HepG2 (cell line): ENCODE measurements around the gene MAB21L4. TPM values are rescaled to one million over a fixed set of nuclear protein-coding genes. Genes with fewer than 3 reads are reported as not detected.

ENCODE experiments used
- CEBPG ChIP-seq: IDR thresholded peaks from 2 replicates; pipeline ENCODE4 v1.6.1; 2016
- FOSL2 ChIP-seq: sonication (generic); formaldehyde crosslinking; IDR thresholded peaks from 2 replicates; pipeline ENCODE4 v1.4.0; 2020; ENCODE audit warnings: missing genetic modification reagents
- GFI1 ChIP-seq: sonication (generic); formaldehyde crosslinking; IDR thresholded peaks from 2 replicates; pipeline ENCODE4 v1.5.0; 2020; ENCODE audit warnings: missing genetic modification reagents, mild to moderate bottlenecking, borderline replicate concordance
- GMEB1 ChIP-seq: sonication (generic); formaldehyde crosslinking; IDR thresholded peaks from 2 replicates; pipeline ENCODE4 v1.5.1; 2020; ENCODE audit warnings: missing genetic modification reagents, mild to moderate bottlenecking, borderline replicate concordance
- GTF2F1 ChIP-seq: fragments of 150-350 bp; IDR thresholded peaks from 2 replicates; pipeline ENCODE4 v1.6.1; 2014; ENCODE audit warnings: low read length
- KLF6 ChIP-seq: IDR thresholded peaks from 2 replicates; pipeline ENCODE4 v1.8.0; 2016; ENCODE audit warnings: missing biosample characterization, missing genetic modification reagents
- MZF1 ChIP-seq: sonication (generic); formaldehyde crosslinking; IDR thresholded peaks from 2 replicates; pipeline ENCODE4 v1.8.1; 2023; ENCODE audit warnings: mild to moderate bottlenecking, missing genetic modification reagents, borderline replicate concordance
- NFATC3 ChIP-seq: sonication (generic); formaldehyde crosslinking; IDR thresholded peaks from 2 replicates; pipeline ENCODE4 v1.5.1; 2020; ENCODE audit warnings: mild to moderate bottlenecking, missing genetic modification reagents
- NFE2 ChIP-seq: sonication (generic); formaldehyde crosslinking; IDR thresholded peaks from 2 replicates; pipeline ENCODE4 v1.4.0; 2020; ENCODE audit warnings: missing genetic modification reagents
- NR2F6 ChIP-seq, 2 experiments: IDR thresholded peaks; 2 replicates each; pipeline ENCODE4 v1.6.1; 2016; ENCODE audit warnings: antibody characterized with exemption in 1 of 2, mild to moderate bottlenecking in 1 of 2
- PHF21A ChIP-seq: sonication (generic); formaldehyde crosslinking; IDR thresholded peaks from 2 replicates; pipeline ENCODE4 v1.5.0; 2020; ENCODE audit warnings: mild to moderate bottlenecking, missing genetic modification reagents
- POLR2AphosphoS2 ChIP-seq: IDR thresholded peaks from 2 replicates; pipeline ENCODE4 v1.6.1; 2011; ENCODE audit warnings: low read depth, low read length, improper control_type of control experiment
- PREB ChIP-seq: sonication (generic); formaldehyde crosslinking; IDR thresholded peaks from 2 replicates; pipeline ENCODE4 v1.4.0; 2020; ENCODE audit warnings: missing genetic modification reagents
- SETDB1 ChIP-seq: sonication (generic); formaldehyde crosslinking; IDR thresholded peaks from 2 replicates; pipeline ENCODE4 v1.5.1; 2020; ENCODE audit warnings: missing genetic modification reagents, mild to moderate bottlenecking, borderline replicate concordance
- TARDBP ChIP-seq: sonication (generic); formaldehyde crosslinking; IDR thresholded peaks from 2 replicates; pipeline ENCODE4 v1.8.0; 2022; ENCODE audit warnings: mild to moderate bottlenecking, missing genetic modification reagents
- TBX3 ChIP-seq: fragments of 450-650 bp; IDR thresholded peaks from 2 replicates; pipeline ENCODE4 v1.6.1; 2017; ENCODE audit warnings: antibody characterized with exemption, mild to moderate bottlenecking, inconsistent platforms, borderline replicate concordance
- ZKSCAN1 ChIP-seq: fragments of 150-350 bp; IDR thresholded peaks from 2 replicates; pipeline ENCODE4 v1.6.1; 2014; ENCODE audit warnings: low read length
- ZMYM4 ChIP-seq: sonication (generic); formaldehyde crosslinking; IDR thresholded peaks from 2 replicates; pipeline ENCODE4 v1.8.1; 2023; ENCODE audit warnings: mild to moderate bottlenecking, missing genetic modification reagents
- ZNF382 ChIP-seq: sonication (generic); formaldehyde crosslinking; IDR thresholded peaks from 2 replicates; pipeline ENCODE4 v1.5.0; 2020; ENCODE audit warnings: missing genetic modification reagents, mild to moderate bottlenecking, borderline replicate concordance
- ZNF557 ChIP-seq: sonication (generic); formaldehyde crosslinking; IDR thresholded peaks from 2 replicates; pipeline ENCODE4 v1.4.0; 2020; ENCODE audit warnings: missing genetic modification reagents
- ZNF562 ChIP-seq: sonication (generic); formaldehyde crosslinking; IDR thresholded peaks from 2 replicates; pipeline ENCODE4 v1.8.0; 2022; ENCODE audit warnings: missing genetic modification reagents, borderline replicate concordance
- ZNF564 ChIP-seq: sonication (generic); formaldehyde crosslinking; IDR thresholded peaks from 2 replicates; pipeline ENCODE4 v1.8.1; 2023; ENCODE audit warnings: mild to moderate bottlenecking, missing genetic modification reagents
- ZNF629 ChIP-seq: sonication (generic); formaldehyde crosslinking; conservative IDR thresholded peaks from 2 replicates; pipeline ENCODE4 v1.5.0; 2020; ENCODE audit warnings: missing genetic modification reagents
- polyA plus RNA-seq, 8 experiments: library from polyadenylated mRNA; depleted of rRNA in 3 of 8; stranded (reverse) in 7 of 8; unstranded in 1 of 8; fragments of >200 nt; fragmentation: Illumina TruSeq in 4 of 8; extraction: Trizol in 4 of 8; gene quantifications; 2 replicates each; pipeline versions ENCODE4 v1.2.1 to v1.2.3, GENCODE V29; 2011 to 2016; ENCODE audit warnings: low read depth in 4 of 8, missing spikeins in 1 of 8, mixed read lengths in 1 of 8; ENCODE audit not compliant: insufficient read depth in 1 of 8
- total RNA-seq, 5 experiments: library from RNA; depleted of rRNA; stranded (reverse); fragments of >200 nt; fragmentation: Illumina TruSeq; extraction: Trizol; gene quantifications; 2 replicates each; pipeline ENCODE4 v1.2.3, GENCODE V29; 2016; ENCODE audit warnings: low read depth in 1 of 5
- TF ChIP-seq, protein P1 (sequence below): sonication (generic); formaldehyde crosslinking; conservative IDR thresholded peaks from 2 replicates; pipeline ENCODE4 v1.4.0; 2020; ENCODE audit warnings: missing genetic modification reagents
- TF ChIP-seq, protein P2 (sequence below): IDR thresholded peaks from 2 replicates; pipeline ENCODE4 v1.6.1; 2016; ENCODE audit warnings: low read depth, control low read depth

MAB21L4 gene
- total and polyA plus RNA-seq, 2 of the 13 experiments (the other 11 are each of a cell fraction or from before 2014, with no cell fraction given), result 3.0 to 14.0 TPM

DNA sequence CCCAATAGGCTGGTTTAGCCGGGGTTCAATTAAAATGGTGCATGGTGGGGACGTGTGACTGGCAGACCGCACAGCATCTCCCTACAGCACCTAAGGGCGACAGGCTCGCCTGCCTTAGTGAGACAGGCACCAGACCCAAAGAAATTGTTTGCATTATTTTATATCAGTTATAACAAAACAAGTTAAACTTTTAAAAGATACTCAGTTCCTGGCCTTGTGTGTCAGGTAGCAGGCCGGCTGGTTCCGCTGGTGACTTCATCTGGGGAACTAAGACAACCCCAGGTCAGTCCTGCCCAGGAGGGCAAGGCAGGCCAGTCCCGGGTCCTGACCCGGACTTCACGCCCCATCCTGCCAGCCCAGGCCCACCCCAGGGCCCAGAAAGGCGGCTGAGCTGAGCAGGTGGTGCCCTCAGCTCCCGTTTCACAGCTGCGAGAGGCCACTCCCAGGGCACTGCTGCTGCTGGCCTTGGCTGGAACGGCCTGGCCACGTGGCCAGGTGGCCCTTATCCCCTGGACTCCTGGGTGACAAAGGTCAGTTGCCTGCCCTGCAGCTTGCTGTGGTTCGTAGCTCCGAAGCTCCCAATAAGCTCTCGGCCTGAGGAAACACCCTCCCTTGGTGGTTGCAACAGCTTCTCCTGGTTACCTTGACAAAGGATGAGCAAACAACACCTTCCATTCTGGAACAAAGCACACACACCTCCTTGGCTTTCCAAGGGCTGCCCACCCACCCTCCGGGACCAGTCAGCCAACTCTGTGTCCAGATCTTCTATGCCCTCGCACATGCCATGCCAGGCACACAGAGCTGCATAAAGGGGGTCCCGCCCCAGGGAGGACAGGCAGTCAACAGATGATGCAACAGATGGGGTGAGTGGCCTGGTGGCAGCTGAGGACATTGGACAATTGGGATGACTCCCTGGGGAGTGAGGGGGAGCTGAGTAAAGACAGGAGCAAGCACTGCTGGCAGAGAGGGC is 38.6 kb downstream of the MAB21L4 start (continued):
- TF ChIP-seq PREB, result no peak
- TF ChIP-seq, protein P1, sequence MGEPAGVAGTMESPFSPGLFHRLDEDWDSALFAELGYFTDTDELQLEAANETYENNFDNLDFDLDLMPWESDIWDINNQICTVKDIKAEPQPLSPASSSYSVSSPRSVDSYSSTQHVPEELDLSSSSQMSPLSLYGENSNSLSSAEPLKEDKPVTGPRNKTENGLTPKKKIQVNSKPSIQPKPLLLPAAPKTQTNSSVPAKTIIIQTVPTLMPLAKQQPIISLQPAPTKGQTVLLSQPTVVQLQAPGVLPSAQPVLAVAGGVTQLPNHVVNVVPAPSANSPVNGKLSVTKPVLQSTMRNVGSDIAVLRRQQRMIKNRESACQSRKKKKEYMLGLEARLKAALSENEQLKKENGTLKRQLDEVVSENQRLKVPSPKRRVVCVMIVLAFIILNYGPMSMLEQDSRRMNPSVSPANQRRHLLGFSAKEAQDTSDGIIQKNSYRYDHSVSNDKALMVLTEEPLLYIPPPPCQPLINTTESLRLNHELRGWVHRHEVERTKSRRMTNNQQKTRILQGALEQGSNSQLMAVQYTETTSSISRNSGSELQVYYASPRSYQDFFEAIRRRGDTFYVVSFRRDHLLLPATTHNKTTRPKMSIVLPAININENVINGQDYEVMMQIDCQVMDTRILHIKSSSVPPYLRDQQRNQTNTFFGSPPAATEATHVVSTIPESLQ (CRISPR knock-in tag), result no peak
- TF ChIP-seq ZNF629 (CRISPR knock-in tag), result peak; percentile 73
- peak; percentile 91; the same call in 1 of the 2 replicates for TF ChIP-seq ZNF557 (CRISPR knock-in tag)
- TF ChIP-seq, protein P2, sequence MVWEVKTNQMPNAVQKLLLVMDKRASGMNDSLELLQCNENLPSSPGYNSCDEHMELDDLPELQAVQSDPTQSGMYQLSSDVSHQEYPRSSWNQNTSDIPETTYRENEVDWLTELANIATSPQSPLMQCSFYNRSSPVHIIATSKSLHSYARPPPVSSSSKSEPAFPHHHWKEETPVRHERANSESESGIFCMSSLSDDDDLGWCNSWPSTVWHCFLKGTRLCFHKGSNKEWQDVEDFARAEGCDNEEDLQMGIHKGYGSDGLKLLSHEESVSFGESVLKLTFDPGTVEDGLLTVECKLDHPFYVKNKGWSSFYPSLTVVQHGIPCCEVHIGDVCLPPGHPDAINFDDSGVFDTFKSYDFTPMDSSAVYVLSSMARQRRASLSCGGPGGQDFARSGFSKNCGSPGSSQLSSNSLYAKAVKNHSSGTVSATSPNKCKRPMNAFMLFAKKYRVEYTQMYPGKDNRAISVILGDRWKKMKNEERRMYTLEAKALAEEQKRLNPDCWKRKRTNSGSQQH (CRISPR knock-in tag), result peak; percentile 96
- TF ChIP-seq TBX3, result peak; percentile 89; the same call in 1 of the 2 replicates
- peak; percentile 98 for TF ChIP-seq MZF1 (CRISPR knock-in tag)
- TF ChIP-seq SETDB1 (CRISPR knock-in tag), result peak; percentile 60; the same call in 1 of the 2 replicates
- TF ChIP-seq POLR2AphosphoS2, result no peak
- TF ChIP-seq PHF21A, result peak; percentile 99
- peak; percentile 97 for TF ChIP-seq CEBPG (CRISPR knock-in tag)
- peak; percentile 92 for TF ChIP-seq ZMYM4 (CRISPR knock-in tag)
- peak; percentile 71 for TF ChIP-seq FOSL2 (CRISPR knock-in tag)
- peak; percentile 99 for TF ChIP-seq KLF6 (CRISPR knock-in tag)
- peak; percentile 87 for TF ChIP-seq TARDBP (CRISPR knock-in tag)
- no peak; the same call in 1 of the 2 replicates for TF ChIP-seq GTF2F1
- TF ChIP-seq ZKSCAN1, result no peak
- peak; percentile 91; the same call in 1 of the 2 replicates for TF ChIP-seq NFATC3 (CRISPR knock-in tag)
- TF ChIP-seq NR2F6 (IDR thresholded peaks at IDR 0.05), result peak; percentile 92
- TF ChIP-seq NR2F6 (CRISPR knock-in tag; IDR thresholded peaks at IDR 0.05), result peak; percentile 98
- peak; percentile 87; the same call in 1 of the 2 replicates for TF ChIP-seq GFI1 (CRISPR knock-in tag)
- TF ChIP-seq ZNF564, result peak; percentile 95
- no peak for TF ChIP-seq NFE2 (CRISPR knock-in tag)
- TF ChIP-seq GMEB1, result peak; percentile 74
- peak; percentile 59; the same call in 1 of the 2 replicates for TF ChIP-seq ZNF562 (CRISPR knock-in tag)
- no peak for TF ChIP-seq ZNF382
